NCI-H146 (cell line): ENCODE measurements around the gene PRRG1.
"Not testable (repeated sequence)": the region's sequence is repeated elsewhere in the genome, so short reads cannot be mapped to it uniquely, and the experiment has no call there.

ENCODE experiments used
- DNase-seq: peaks from one replicate; lab custom pipeline; 2025; lab: John Stamatoyannopoulos, UW

The PRRG1 gene

DNA sequence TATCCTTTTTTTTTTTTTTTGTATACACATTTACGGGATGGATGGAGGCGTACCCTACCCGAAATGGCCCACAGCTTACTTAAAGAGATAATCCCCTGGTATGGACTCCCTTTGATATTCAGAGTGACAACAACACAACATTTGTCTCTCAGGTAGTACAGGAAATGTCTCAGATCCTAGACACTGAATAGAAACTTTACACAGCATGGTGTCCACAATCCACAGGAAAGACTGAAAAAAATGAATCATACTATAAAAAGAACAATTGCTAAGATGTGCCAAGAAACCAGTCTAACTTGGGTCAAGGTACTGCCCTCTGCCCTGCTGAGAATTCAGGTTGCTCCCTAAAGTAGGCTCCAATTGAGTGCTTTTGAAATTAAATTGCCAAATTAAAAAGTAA, 121.5 kb downstream of the PRRG1 start:
- DNase-seq = no peak

DNA sequence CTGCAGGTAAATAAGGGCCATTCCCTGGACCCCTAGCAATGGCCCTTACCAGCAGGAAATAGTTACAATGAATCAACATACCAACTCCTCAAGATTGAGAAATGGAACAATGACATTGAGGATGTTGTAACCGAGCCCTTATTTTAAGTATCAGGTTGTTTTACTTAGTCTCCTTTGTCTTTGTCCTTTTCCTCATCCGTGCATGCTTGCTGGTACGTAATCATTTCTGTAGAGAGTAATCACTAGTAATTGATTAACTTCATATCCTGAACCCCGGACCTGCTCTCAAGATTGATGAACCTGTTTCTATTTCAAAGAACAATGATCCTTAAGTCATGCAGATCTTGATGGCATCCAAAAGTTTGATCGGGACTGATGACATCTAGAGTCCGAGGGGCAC, 123.7 kb downstream of the PRRG1 start:
- no peak for DNase-seq

DNA sequence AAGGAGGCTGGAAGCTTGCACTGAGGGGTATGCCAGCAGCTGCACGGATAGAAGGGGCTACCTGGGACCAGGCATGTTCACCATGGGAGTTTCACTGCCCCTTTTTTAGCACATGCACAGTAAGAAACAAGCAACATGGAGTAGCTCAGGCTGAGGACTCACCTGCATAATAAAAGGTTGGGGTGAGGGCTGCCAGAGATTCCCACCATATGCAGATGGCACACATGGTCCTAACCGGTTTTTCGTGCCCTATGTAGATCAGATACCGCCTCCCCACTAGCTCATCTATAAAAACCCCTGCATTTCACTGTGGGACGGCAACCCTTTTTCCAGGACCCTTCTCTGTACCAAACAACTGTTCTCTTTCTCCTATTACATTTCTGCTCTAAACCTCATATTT, 125.3 kb downstream of the PRRG1 start:
- no peak for DNase-seq

DNA sequence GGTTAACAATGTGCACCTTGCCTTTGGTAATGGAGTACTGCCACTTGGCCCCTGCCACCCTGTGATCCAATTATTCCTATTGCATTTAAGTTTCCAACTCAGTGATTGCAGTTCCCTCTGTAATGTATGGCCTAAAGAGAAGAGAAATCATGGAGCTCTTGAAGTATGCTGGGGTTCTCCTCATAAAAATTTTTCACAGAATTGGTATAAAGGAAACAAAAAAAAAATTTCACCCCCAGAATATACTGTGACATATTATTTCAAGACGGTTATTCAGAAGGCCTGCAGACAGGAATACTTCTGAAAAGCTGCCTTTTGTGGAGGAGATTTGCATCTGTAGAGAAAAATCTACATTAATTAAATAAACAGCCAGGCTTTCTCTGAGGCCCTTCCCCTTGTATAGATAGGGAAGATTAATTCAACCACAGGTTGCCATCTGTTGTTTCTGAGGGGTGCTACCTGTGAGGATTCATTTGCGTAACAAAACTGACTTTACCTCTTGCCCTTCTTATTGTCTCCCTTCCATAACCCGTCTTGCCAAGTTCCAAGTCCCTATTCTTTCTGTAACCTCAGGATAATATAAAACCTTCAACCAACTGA, 127.5 kb downstream of the PRRG1 start:
- no peak for DNase-seq

DNA sequence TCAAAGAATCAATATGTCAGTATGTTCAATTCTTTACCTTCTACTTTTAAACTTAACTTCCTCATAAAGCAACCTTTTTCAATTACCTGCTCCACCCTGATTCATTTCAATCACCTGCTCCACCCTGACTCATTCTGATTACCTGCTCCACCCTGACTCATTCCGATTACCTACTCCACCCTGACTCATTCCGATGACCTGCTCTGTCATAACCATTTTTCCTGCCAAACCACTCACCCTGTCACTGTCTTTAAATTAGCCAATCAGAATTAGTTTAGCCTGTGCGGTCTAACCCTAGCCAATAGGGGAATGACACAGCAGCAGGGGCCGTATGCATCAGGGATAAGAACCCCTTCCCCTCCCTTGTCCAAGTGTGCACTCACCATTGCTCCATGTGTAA, 135.2 kb downstream of the PRRG1 start:
- not testable (repeated sequence) for DNase-seq

DNA sequence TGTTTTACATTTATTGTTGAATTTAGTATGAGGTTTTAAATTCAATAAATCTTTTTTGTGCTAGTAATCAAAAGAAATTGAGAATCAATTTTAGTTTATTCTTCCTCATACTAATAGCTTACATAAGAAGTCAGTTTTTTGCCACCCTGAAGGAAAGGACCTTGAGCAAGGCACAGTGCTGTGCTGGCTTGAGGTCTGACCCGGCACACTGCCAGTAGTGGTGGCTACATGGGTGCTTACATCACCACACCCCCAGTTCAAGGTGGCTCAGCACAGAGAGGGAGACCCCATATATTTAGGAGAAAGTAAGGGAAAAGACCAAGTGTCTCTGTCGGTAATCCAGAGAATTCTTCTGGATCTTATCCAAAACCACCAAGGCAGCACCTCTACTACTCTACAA, 136.3 kb downstream of the PRRG1 start:
- DNase-seq = no peak

DNA sequence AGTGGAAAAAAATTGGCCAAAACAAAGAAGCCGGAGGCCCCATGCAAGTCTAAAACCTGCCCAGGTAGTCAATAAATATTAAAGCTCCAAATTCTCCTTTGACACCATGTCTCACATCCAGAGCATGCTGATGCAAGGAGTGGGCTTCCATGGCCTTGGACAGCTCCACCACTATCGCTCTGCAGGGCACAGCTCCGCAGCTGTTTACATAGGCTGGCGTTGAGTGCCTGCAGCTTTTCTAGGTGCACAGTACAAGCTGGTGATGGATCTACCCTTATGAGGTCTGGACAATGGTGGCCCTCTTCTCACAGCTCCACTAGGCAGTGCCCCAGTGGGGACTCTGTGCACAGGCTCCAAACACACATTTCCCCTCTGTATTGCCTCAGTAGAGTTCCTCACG, 138.1 kb downstream of the PRRG1 start:
- DNase-seq = no peak

DNA sequence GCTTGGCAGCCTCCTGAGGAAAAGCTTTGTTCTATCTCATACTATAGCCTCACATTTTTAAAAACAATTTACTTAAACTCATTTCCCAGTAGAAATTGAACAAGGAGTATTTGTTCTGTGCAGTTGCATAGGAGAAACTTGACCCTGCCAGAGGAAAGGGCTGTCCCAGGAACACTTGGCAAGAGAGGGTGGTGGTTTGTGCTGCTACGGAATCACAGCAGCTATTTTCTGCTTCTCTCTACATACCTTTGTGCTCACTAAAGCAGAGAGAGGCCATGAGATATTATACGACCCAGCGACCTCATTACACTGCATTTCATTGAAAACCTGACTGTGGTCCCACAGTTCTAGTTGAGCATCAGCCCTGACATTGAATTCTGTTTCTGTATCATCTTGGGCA, 139.2 kb downstream of the PRRG1 start:
- no peak for DNase-seq

DNA sequence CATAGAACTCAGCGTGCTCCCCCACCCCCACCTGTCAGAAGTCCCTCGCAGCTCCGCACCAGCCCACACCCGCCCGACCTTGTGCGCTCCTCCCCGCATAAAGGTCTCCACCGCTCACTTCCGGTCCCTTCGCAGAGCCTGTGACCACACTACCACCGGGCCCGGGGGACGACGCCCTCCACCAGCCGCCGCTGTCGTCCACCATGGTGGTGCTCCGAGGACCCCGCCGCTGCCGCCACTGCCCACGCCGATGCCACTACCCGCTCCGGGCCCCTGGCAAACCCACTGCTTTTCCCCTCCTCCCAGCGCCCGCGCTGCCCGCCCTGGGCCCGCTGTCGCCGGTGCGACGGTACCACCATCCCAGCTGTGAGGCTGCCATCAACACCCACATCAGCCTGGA, 142.5 kb downstream of the PRRG1 start:
- DNase-seq = no peak

DNA sequence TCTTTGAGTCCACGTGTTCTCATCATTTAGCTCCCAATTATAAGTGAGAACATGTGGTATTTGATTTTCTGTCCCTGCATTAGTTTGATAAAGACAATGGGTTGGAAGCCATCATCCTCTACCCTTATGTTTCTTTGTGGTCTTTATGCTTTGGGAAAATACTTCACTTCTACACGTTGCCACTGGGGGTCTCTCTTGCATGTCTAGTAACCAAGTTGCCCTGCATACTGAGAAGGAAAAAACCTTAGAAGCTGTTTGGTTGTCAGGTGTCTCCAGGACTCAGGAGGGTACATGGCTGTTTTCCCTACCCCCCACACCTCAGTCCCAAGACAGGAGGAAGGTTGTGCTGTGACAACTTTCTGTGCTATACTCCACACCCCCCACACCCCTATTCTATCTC, 146.6 kb downstream of the PRRG1 start:
- DNase-seq = not testable (repeated sequence)

DNA sequence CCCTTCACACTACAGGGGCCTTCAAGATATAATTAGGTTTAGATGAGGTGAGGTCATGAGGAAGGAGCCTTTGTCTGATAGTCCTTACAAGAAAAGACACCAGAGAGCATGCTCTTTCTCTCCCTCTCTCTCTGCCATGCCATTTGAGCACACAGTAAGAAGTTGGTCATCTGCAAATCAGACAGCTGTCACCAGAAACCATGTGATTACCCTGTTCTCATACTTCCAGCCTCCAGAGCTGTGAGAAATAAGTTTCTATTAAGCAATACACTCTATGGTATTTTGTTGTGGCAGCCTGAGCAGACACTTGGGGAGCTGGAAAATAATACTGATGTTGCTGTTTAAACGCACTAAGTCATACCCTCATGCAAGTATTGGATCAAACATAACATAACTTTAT, 148.0 kb downstream of the PRRG1 start:
- not testable (repeated sequence) for DNase-seq

DNA sequence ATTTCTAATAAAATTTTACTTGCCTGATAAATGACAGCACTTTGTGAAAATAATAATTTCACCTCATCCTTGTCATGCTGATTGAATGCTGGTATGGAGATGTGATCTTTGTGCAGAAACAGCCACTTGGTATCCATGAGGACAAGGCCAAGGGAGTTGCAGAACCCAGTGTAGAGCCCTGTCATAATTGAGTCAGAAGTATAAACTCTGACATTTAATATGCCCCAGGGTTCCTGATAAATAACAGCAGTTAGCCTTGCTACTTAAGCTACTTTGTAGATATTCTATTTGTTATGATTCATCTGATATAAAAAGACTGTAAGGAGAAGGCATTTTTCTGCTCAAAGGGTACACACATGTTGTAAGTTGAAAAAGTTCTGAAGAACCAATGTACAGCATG, 149.2 kb downstream of the PRRG1 start:
- DNase-seq = not testable (repeated sequence)

DNA sequence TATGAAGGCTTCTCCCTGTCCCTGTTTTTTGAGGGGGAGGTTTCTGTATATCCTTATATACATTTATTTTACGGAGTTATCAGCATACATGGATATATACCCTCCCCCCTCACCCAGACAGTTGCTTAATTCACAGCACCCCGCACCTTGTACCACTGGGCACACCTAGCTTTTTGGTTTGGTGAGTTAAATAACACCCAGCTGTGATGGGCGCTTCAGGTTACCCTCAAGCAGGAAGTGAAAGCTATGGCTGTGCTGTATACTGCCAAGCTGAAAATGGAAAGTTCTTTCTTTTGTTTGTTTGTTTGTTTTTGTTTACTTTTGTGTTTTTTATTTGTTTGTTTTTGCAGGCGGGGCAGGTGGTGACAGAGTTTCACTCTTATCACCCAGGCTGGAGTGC, 150.5 kb downstream of the PRRG1 start:
- not testable (repeated sequence) for DNase-seq

DNA sequence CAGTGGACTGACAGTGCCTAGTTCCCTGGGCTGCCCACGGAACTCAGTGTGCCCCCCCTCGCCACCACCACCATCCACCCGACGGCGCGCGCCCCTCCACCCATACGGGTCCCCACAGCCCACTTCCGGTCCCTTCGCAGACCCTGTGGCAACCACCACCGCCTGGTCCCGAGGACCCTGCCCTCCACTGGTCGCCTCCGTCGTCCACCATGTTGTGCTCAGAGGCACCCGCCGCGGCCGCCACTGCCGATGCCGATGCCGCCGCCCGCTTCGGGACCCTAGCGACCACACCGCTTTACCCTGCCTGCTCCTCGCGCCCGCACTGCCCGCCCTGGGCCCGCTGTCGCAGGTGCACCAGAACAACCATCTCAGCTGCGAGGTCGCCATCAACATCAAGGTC, 155.8 kb downstream of the PRRG1 start:
- no peak for DNase-seq
